Spleen (tissue), 7 donors: Measurements from ENCODE around the gene NRXN3.

Experiments used
- POLR2AphosphoS5 ChIP-seq, 3 donors: sonication (generic); formaldehyde crosslinking; IDR thresholded peaks; one replicate each; pipeline ENCODE4 v1.5.1; 2017; ENCODE audit warnings: antibody characterized with exemption in 3 of 3
- TF ChIP-seq, protein P1 (sequence below), 11 experiments: fragments of 200-600 bp in 7 of 11; fragments of 450-650 bp in 4 of 11; sonication (generic) in 4 of 11; IDR thresholded peaks in 8 of 11; conservative IDR thresholded peaks in 3 of 11; 1 replicate in 7 of 11; 2 replicates in 4 of 11; pipeline versions ENCODE4 v1.4.0 to v1.8.0; 2016 to 2021; ENCODE audit warnings: antibody characterized with exemption in 11 of 11, inconsistent platforms in 4 of 11, mild to moderate bottlenecking in 1 of 11
- donor health status: DM: no; HTN: no; CAD: no; lungs with moderate emphysema.
- donor health status: DM: no; HTN: no; CAD: no.
- donor health status: DM: no; HTN: no; CAD: no.

- TF ChIP-seq, protein P1, sequence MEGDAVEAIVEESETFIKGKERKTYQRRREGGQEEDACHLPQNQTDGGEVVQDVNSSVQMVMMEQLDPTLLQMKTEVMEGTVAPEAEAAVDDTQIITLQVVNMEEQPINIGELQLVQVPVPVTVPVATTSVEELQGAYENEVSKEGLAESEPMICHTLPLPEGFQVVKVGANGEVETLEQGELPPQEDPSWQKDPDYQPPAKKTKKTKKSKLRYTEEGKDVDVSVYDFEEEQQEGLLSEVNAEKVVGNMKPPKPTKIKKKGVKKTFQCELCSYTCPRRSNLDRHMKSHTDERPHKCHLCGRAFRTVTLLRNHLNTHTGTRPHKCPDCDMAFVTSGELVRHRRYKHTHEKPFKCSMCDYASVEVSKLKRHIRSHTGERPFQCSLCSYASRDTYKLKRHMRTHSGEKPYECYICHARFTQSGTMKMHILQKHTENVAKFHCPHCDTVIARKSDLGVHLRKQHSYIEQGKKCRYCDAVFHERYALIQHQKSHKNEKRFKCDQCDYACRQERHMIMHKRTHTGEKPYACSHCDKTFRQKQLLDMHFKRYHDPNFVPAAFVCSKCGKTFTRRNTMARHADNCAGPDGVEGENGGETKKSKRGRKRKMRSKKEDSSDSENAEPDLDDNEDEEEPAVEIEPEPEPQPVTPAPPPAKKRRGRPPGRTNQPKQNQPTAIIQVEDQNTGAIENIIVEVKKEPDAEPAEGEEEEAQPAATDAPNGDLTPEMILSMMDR (IDR thresholded peaks at IDR 0.05 in 8 of 11, conservative IDR thresholded peaks at IDR 0.05 in 3 of 11) = no peak
- no peak for TF ChIP-seq POLR2AphosphoS5 (IDR thresholded peaks at IDR 0.05)
Observed at GRCh38 chr14:78135450-78135891, 34.7 kb upstream of the NRXN3 start.
